Osteoblast (primary cell): Measurements from ENCODE around the gene KAT6B. TPM values are rescaled to one million over a fixed set of nuclear protein-coding genes. Genes with fewer than 3 reads are reported as not detected.

Source experiments
- DNase-seq: peaks from one replicate; pipeline ENCODE4 v3.0.0; 2011; ENCODE audit warnings: low spot score, mixed read lengths; ENCODE audit not compliant: insufficient read length; ENCODE audit errors: missing footprints
- H2AFZ ChIP-seq: 2 replicates; pipeline ENCODE4 v1.6.0; 2011; ENCODE audit warnings: mild to moderate bottlenecking, low read length
- H3K27ac ChIP-seq: 2 replicates; pipeline ENCODE4 v1.5.1; 2011; ENCODE audit warnings: mild to moderate bottlenecking, low read depth, low read length, moderate library complexity
- H3K27me3 ChIP-seq: 2 replicates; pipeline ENCODE4 v1.6.0; 2012; ENCODE audit warnings: mild to moderate bottlenecking, control low read depth, inconsistent platforms, low read length, moderate library complexity; ENCODE audit not compliant: insufficient read depth
- H3K36me3 ChIP-seq: 2 replicates; pipeline ENCODE4 v1.5.1; 2011; ENCODE audit warnings: mild to moderate bottlenecking, low read length, control low read depth, moderate library complexity; ENCODE audit not compliant: insufficient read depth
- H3K4me1 ChIP-seq: 2 replicates; pipeline ENCODE4 v1.5.1; 2011; ENCODE audit warnings: mild to moderate bottlenecking, low read length, control low read depth, moderate library complexity; ENCODE audit not compliant: insufficient read depth
- H3K4me2 ChIP-seq: 2 replicates; pipeline ENCODE4 v1.6.0; 2011; ENCODE audit warnings: mild to moderate bottlenecking, low read length; ENCODE audit not compliant: insufficient read depth
- H3K4me3 ChIP-seq: fragments of 200-600 bp; sonication (generic); 3 replicates; pipeline ENCODE4 v1.5.1; 2012; ENCODE audit warnings: mild to moderate bottlenecking, low read length, inconsistent platforms; ENCODE audit not compliant: insufficient read depth
- H3K79me2 ChIP-seq: 2 replicates; pipeline ENCODE4 v1.6.0; 2012; ENCODE audit warnings: mild to moderate bottlenecking, low read length, control low read depth, inconsistent platforms; ENCODE audit not compliant: insufficient read depth
- H3K9me3 ChIP-seq: 2 replicates; pipeline ENCODE4 v1.5.1; 2011; ENCODE audit warnings: low read depth, low read length, control low read depth
- H4K20me1 ChIP-seq: 2 replicates; pipeline ENCODE4 v1.6.0; 2012; ENCODE audit warnings: mild to moderate bottlenecking, low read length, control low read depth; ENCODE audit not compliant: insufficient read depth
- CTCF ChIP-seq: IDR thresholded peaks from 2 replicates; pipeline ENCODE4 v1.5.1; 2011; ENCODE audit warnings: mild to moderate bottlenecking, low read depth, low read length, moderate library complexity; ENCODE audit errors: extremely low read depth
- total RNA-seq: library from RNA; depleted of rRNA; stranded (reverse); fragments of >200 nt; gene quantifications from 2 replicates; pipeline ENCODE4 v1.2.3, GENCODE V29; 2012

The KAT6B gene
- total RNA-seq, 1 donor: 24.6 TPM

GRCh38 chr10:74862625-74863024 lies 36.2 kb downstream of the KAT6B start:
- no peak for DNase-seq
- Histone ChIP-seq H3K27ac (no peak overlapping the region), H3K4me3 (no peak overlapping the region), H3K27me3 (no peaks in the 10 kb centered on the region), H3K36me3 (no peaks in the 10 kb centered on the region), H3K4me1 (no peaks in the 10 kb centered on the region), H4K20me1 (peaks cover 15% of the 10 kb centered on the region), H2AFZ (no peak overlapping the region), H3K9me3 (no peaks in the 10 kb centered on the region), H3K79me2 (peaks cover 44% of the 10 kb centered on the region), H3K4me2 (no peak overlapping the region)
- no peak for TF ChIP-seq CTCF

GRCh38 chr10:74863551-74863950 lies 37.2 kb downstream of the KAT6B start:
- peaks cover 15% of the 10 kb centered on the region for H4K20me1 ChIP-seq
- TF ChIP-seq CTCF: no peak
- no peaks in the 10 kb centered on the region for H3K9me3 ChIP-seq

GRCh38 chr10:74867351-74867750 lies 41.0 kb downstream of the KAT6B start:
- peaks cover 41% of the 10 kb centered on the region for H3K79me2 ChIP-seq
- peaks cover 11% of the 10 kb centered on the region for H4K20me1 ChIP-seq

More at GRCh38 chr10:74863551-74863950, 37.2 kb downstream of the KAT6B start:
- H3K27ac ChIP-seq: no peak overlapping the region
- no peak overlapping the region for H3K4me3 ChIP-seq
- H2AFZ ChIP-seq: no peak overlapping the region
- H3K27me3 ChIP-seq: no peaks in the 10 kb centered on the region
- DNase-seq: no peak
- no peaks in the 10 kb centered on the region for H3K36me3 ChIP-seq
- no peak overlapping the region for H3K4me2 ChIP-seq
- peaks cover 40% of the 10 kb centered on the region for H3K79me2 ChIP-seq
- no peaks in the 10 kb centered on the region for H3K4me1 ChIP-seq

GRCh38 chr10:74868392-74868977 lies 42.1 kb downstream of the KAT6B start:
- no peaks in the 10 kb centered on the region for H3K36me3 ChIP-seq
- no peak for DNase-seq
- H2AFZ ChIP-seq: no peak overlapping the region
- no peak overlapping the region for H3K4me3 ChIP-seq
- peaks cover 38% of the 10 kb centered on the region for H3K79me2 ChIP-seq
- H3K9me3 ChIP-seq: no peaks in the 10 kb centered on the region
- H3K27me3 ChIP-seq: no peaks in the 10 kb centered on the region
- no peak for TF ChIP-seq CTCF
- no peak overlapping the region for H3K4me2 ChIP-seq
- H3K4me1 ChIP-seq: no peaks in the 10 kb centered on the region
- H4K20me1 ChIP-seq: peaks cover 12% of the 10 kb centered on the region
- H3K27ac ChIP-seq: no peak overlapping the region

More at GRCh38 chr10:74867351-74867750, 41.0 kb downstream of the KAT6B start:
- no peaks in the 10 kb centered on the region for H3K4me1 ChIP-seq
- no peaks in the 10 kb centered on the region for H3K36me3 ChIP-seq
- TF ChIP-seq CTCF: no peak
- no peak overlapping the region for H3K27ac ChIP-seq
- H2AFZ ChIP-seq: no peak overlapping the region
- H3K27me3 ChIP-seq: no peaks in the 10 kb centered on the region
- no peak overlapping the region for H3K4me3 ChIP-seq
- no peak for DNase-seq
- no peaks in the 10 kb centered on the region for H3K9me3 ChIP-seq
- no peak overlapping the region for H3K4me2 ChIP-seq
